ENCODE results near the gene TECTB.

DNA sequence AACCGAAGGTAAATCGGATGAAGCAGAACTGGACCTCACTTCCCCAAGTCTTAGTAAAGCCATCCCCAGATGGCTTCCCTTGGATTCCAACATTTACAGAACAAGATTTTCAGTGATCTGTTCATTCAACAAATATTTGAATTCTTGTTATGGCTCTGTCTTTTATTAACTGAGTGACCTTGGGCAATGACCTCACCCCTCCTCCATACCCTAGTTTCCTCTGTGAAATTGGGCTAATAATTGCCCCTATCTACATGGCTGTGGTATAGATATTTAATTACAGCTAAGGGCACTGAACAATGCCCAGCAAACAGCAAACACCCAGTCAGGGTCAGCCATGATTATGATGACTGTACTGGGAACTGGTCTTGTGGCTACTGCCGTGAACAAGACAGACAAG, 19.1 kb downstream of the TECTB start:
- TF ChIP-seq EZH2phosphoT487 (IDR thresholded peaks at IDR 0.05; ENCODE audit: insufficient read depth, low read depth) (no peak), EZH2 (IDR thresholded peaks at IDR 0.05; ENCODE audit: insufficient read depth, poor library complexity, severe bottlenecking) (no peak)

Measured in GM23248 (cell line).